Activated naive CD4-positive, alpha-beta T cell treated with anti-CD3 and anti-CD28 coated beads, Interleukin-2, amount 10 ng/mL, durations not matched to agents 7 days and 5 days (primary cell): ENCODE data around the gene ASNS.
"Not testable (repeated sequence)": the region's sequence is repeated elsewhere in the genome, so short reads cannot be mapped to it uniquely, and the experiment has no call there.

Experiments
- CTCF ChIA-PET: fragments of 350-600 bp; sonication (Branson Sonifier 250); formaldehyde crosslinking; loops from one replicate; lab custom pipeline; 2021; ENCODE audit warnings: antibody characterized with exemption; lab: Charles Lee
- DNase-seq: peaks from one replicate; pipeline ENCODE4 v3.0.0-alpha.2; 2020
- H3K27ac Mint-ChIP-seq: one replicate; pipeline ENCODE4 v1.8.0; 2021; ENCODE audit warnings: mild to moderate bottlenecking, moderate library complexity, mixed read lengths
- H3K27me3 Mint-ChIP-seq: one replicate; pipeline ENCODE4 v1.8.0; 2021; ENCODE audit warnings: mild to moderate bottlenecking, mixed read lengths
- H3K36me3 Mint-ChIP-seq: one replicate; pipeline ENCODE4 v1.8.0; 2021; ENCODE audit warnings: mixed read lengths
- H3K4me1 Mint-ChIP-seq: one replicate; pipeline ENCODE4 v1.8.0; 2021; ENCODE audit warnings: mixed read lengths
- H3K4me3 Mint-ChIP-seq: one replicate; pipeline ENCODE4 v1.8.0; 2021; ENCODE audit warnings: mild to moderate bottlenecking, moderate library complexity, mixed read lengths
- H3K9me3 Mint-ChIP-seq: one replicate; pipeline ENCODE4 v1.8.0; 2021; ENCODE audit warnings: mixed read lengths

ASNS gene, protein sequence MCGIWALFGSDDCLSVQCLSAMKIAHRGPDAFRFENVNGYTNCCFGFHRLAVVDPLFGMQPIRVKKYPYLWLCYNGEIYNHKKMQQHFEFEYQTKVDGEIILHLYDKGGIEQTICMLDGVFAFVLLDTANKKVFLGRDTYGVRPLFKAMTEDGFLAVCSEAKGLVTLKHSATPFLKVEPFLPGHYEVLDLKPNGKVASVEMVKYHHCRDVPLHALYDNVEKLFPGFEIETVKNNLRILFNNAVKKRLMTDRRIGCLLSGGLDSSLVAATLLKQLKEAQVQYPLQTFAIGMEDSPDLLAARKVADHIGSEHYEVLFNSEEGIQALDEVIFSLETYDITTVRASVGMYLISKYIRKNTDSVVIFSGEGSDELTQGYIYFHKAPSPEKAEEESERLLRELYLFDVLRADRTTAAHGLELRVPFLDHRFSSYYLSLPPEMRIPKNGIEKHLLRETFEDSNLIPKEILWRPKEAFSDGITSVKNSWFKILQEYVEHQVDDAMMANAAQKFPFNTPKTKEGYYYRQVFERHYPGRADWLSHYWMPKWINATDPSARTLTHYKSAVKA

DNA sequence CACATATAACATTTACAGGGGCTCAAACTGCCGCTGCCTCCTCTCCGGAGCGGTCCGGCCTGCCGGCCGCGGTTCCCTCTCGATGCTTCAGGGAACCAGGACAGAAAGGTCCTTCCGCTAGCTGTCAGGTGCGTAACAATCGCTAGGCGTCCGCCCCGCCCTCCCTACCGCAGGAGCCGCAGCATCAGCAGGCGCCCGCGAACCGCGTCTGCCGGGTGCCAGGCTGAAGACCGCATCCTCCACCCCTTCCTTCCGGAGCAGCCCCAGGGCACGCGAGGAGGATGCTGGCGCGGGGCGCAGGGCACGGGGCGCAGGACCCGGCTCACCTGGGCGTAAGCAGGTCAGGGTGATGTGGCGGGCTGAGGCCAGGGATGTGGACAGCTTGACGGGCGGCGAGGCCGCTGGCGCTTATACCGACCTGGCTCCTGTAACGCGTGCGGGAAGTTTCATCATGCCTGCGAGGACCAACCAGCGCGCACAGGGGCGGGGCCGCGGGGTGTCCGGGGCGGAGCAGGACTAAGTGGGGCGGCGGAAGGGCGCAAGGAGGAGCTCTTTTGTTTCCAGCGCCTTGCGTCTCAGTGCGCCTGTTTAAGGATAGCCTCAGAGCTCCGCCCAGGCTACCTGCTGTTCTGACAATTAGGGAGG, at the start of gene ASNS:
Gene ASNS, minus strand, starts transcription at position 384 of the 645 bp plus-strand sequence. CDS start 3,252 bp downstream, outside the sequence.
- Mint-ChIP-seq H3K9me3 (peaks cover 2% of the 10 kb centered on the region), H3K27me3 (peaks cover 13% of the 10 kb centered on the region), H3K36me3 (peaks cover 13% of the 10 kb centered on the region), H3K4me3 (peak within 1 kb of the TSS; percentile 85), H3K4me1 (peaks cover 29% of the 10 kb centered on the region), H3K27ac (peak within 1 kb of the TSS; percentile 90)
- DNase-seq = peak; percentile 91
- CTCF ChIA-PET = interaction anchor here (1.0 kb wide), 1 partner anchor 27 kb away, joined by 3 read pairs; no protein-coding TSS in a partner anchor

DNA sequence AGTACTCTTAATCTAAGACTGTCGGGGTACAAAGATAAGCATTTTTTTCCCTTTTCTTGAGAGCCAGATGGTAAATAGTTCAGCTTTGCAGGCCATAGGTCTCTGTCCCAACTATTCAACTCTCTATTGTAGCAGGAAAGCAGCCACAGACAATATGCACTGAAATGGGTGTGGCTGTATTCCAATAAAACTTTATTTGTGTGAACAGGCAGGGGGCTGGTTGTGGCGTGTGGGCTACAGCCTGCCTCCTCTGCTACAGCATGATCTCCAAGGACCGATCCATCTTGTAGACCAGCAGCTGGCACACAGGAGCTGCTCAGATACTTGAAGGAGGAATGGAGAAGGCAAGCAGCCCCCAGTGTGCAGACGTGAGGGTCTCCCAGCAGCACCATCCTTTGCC, 49.0 kb upstream of the ASNS start:
- DNase-seq, H3K36me3 Mint-ChIP-seq, H3K9me3 Mint-ChIP-seq, H3K27me3 Mint-ChIP-seq, H3K4me1 Mint-ChIP-seq, CTCF ChIA-PET, H3K27ac Mint-ChIP-seq, H3K4me3 Mint-ChIP-seq: not testable (repeated sequence)

DNA sequence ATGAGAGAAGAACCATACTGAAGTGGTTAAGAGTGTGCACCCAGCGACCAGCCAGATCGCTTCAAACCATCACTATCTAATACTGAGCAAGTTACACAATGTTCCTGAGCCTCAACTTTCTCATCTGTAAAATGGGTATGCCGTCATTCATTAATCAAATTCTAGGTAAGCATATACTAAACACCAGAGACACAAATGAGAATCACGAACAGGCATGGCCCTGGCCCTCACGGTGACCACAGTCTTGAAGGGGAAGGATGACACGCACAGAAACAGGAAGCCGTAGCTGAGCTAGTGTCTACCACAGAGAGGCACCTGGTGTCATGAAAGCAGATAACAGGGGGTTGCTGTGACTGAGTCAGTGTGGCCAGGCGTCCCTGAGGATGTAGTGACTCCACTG, 43.1 kb upstream of the ASNS start:
- H3K9me3 Mint-ChIP-seq, H3K36me3 Mint-ChIP-seq, H3K4me3 Mint-ChIP-seq, H3K27me3 Mint-ChIP-seq, DNase-seq, H3K27ac Mint-ChIP-seq, CTCF ChIA-PET: not testable (repeated sequence)
- peaks cover 15% of the 10 kb centered on the region for H3K4me1 Mint-ChIP-seq

DNA sequence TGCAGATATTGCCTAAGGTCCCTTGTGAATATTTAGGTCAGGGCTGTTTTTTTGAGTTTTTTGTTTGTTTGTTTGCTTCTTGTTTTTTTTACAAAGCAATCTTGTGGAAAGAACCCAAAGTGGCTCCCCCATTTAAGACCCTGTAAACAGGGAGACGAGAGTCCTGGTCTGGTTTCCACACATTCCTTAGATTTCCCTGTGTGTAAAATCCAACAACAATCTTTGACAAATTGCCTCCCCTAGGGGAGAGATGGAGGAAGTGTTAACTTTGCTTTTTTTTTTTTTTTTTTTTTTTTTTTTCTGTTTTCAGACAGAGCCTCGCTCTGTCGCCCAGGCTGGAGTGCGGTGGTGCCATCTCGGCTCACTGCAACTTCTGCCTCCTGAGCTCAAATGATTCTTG, 40.1 kb upstream of the ASNS start:
- H3K9me3 Mint-ChIP-seq, H3K27ac Mint-ChIP-seq, CTCF ChIA-PET: not testable (repeated sequence)

DNA sequence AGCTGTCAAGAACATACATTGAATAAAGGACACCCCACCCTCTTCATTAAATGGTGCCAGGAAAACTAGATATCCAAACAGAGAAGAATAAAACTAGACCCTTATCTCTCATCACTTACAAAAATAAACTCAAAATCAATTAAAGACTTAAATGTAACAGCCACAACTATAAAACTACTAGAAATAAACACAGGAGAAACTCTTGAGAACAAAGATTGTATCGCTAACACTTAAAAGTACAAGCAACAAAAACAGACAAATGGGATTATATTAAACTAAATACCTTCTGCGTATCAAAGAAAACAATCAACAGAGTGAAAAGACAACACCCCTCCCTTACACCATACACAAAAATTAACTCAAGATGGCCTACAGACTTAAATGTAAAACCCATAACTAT, 24.7 kb upstream of the ASNS start:
- DNase-seq, H3K36me3 Mint-ChIP-seq, H3K27me3 Mint-ChIP-seq, H3K27ac Mint-ChIP-seq, H3K9me3 Mint-ChIP-seq, CTCF ChIA-PET, H3K4me3 Mint-ChIP-seq, H3K4me1 Mint-ChIP-seq: not testable (repeated sequence)

More for the DNA sequence above, 40.1 kb upstream of the ASNS start:
- not testable (repeated sequence) for H3K27me3 Mint-ChIP-seq, H3K4me3 Mint-ChIP-seq, H3K36me3 Mint-ChIP-seq, DNase-seq
- H3K4me1 Mint-ChIP-seq = peaks cover 15% of the 10 kb centered on the region

DNA sequence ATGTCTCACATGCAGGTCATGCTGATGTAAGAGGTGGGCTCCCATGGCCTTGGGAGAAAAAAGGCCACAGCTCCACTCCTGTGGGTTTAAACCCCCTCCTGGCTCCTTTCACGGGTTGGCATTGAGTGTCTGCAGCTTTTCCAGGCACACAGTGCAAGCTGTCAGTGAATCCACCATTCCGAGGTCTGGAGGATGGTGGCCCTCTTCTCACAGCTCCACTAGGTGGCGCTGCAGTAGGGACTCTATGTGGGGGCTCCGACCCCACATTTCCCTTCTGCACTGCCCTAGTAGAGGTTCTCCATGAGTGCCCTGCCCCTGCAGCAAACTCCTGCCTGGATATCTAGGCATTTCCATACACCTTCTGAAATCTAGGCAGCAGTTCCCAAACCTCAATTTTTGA, 19.5 kb upstream of the ASNS start:
- H3K4me3 Mint-ChIP-seq, H3K4me1 Mint-ChIP-seq, H3K36me3 Mint-ChIP-seq, H3K27me3 Mint-ChIP-seq, H3K9me3 Mint-ChIP-seq, CTCF ChIA-PET, DNase-seq, H3K27ac Mint-ChIP-seq: not testable (repeated sequence)

DNA sequence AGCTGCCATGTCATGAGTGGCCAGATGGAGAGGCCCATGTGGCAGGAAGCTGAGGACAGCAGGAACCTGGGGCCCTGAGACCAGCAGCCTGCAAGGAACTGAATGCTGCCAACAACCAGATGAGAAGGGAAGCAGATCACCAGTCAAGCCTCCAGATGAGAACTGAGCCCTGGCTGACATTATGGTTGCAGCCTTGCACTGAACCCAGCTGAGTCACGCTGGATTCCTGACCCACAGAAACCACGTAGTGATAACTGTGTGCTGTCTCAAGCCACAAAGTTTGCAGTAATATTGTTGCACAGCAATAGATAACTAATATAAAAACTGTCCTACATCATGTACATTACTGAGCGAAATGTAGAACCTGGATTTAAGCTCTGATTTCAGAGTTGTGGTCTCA, 7.3 kb upstream of the ASNS start:
- not testable (repeated sequence) for H3K4me3 Mint-ChIP-seq, DNase-seq, H3K27ac Mint-ChIP-seq, H3K4me1 Mint-ChIP-seq, H3K36me3 Mint-ChIP-seq, H3K27me3 Mint-ChIP-seq, H3K9me3 Mint-ChIP-seq
- CTCF ChIA-PET = interaction anchor here (0.6 kb wide), 1 partner anchor 572 kb away, joined by 4 read pairs; no protein-coding TSS in a partner anchor

DNA sequence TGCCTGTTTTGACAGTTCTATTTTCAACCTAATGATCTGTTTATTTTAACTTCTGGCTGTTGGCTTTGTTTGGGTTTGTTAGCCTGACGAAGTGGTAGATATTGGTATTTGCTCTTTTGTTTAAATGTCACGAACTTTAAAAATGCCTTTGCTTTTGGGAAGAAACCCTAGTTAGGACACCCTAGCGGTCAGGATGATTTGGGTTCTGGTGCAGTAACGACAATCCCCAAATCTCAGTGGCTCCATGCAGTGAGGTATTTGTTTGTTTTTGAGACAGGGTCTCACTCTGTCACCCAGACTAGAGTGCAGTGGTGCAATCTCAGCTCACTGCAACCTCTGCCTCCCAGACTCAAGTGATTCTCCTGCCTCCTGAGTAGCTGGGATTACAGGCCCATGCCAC, 2.7 kb upstream of the ASNS start:
- Mint-ChIP-seq H3K4me1 (peaks cover 31% of the 10 kb centered on the region), H3K27me3 (peaks cover 13% of the 10 kb centered on the region)
- H3K4me3 Mint-ChIP-seq, DNase-seq, CTCF ChIA-PET, H3K27ac Mint-ChIP-seq, H3K36me3 Mint-ChIP-seq, H3K9me3 Mint-ChIP-seq: not testable (repeated sequence)

DNA sequence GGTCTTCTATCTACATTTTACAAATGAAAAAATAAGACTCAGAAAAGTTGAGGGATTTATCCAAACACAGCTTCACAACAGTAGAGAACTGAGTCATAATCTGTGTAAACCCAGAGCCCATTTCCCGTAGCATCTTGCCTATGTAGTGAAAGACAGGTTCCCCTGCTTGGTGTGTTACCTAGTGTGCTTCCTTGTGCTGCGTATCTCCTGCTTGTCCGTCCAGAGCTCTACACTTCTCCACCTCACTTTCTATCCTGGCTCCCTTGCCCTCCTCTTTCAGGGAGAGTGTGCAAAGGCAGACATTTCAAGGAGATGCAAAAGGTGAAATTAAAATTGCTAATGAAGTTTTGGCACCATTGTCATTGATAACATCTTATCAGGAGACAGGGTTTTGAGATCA, 1.4 kb upstream of the ASNS start:
- H3K27me3 Mint-ChIP-seq = peaks cover 13% of the 10 kb centered on the region
- no peak for DNase-seq
- H3K36me3 Mint-ChIP-seq = peaks cover 10% of the 10 kb centered on the region
- peaks cover 2% of the 10 kb centered on the region for H3K9me3 Mint-ChIP-seq
- CTCF ChIA-PET = no interaction called here
- peaks cover 29% of the 10 kb centered on the region for H3K4me1 Mint-ChIP-seq
- H3K27ac Mint-ChIP-seq = no peak overlapping the region
- no peak overlapping the region for H3K4me3 Mint-ChIP-seq

DNA sequence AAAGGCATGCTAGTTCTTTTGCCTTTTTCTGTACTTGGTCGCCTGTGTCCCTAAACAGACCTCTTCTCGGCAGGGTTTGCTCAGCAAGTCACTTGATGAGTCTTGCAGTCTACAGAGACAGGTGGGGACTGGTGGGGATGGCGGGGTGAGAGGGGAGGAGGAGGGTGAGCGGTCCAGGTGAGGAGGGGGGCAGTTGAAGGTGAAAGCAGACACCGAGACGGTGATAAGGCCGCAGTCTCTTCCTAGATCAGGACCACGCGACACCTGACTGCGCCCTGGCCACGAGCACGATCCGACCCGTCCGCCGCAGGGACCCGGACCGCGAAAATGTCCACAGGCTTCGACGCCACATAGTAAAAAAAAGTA, 566 bp downstream of the ASNS start:
- peak; percentile 55 for DNase-seq
- CTCF ChIA-PET = no interaction called here
- Mint-ChIP-seq H3K4me3 (peak overlapping the region; percentile 85), H3K27ac (peak overlapping the region; percentile 90), H3K36me3 (peaks cover 15% of the 10 kb centered on the region), H3K27me3 (peaks cover 13% of the 10 kb centered on the region), H3K9me3 (peaks cover 2% of the 10 kb centered on the region), H3K4me1 (peaks cover 29% of the 10 kb centered on the region)

DNA sequence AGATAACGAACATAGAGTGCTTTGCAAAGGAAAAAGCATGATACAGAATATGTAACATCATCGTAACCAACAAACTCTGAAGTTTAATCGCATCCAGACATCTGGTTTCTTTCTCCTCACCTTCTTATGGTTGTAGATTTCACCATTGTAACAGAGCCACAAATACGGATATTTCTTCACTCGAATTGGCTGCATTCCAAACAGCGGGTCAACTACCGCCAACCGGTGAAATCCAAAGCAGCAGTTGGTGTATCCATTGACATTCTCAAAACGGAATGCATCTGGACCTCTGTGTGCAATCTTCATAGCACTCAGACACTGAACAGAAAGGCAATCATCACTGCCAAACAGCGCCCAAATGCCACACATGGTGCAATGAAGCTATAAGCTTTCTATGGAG, 3.4 kb downstream of the ASNS start:
- Mint-ChIP-seq H3K9me3 (no peaks in the 10 kb centered on the region), H3K27ac (no peak overlapping the region), H3K27me3 (peaks cover 10% of the 10 kb centered on the region), H3K4me1 (peaks cover 36% of the 10 kb centered on the region), H3K4me3 (no peak overlapping the region), H3K36me3 (peaks cover 23% of the 10 kb centered on the region)
- DNase-seq = no peak
- CTCF ChIA-PET = no interaction called here

DNA sequence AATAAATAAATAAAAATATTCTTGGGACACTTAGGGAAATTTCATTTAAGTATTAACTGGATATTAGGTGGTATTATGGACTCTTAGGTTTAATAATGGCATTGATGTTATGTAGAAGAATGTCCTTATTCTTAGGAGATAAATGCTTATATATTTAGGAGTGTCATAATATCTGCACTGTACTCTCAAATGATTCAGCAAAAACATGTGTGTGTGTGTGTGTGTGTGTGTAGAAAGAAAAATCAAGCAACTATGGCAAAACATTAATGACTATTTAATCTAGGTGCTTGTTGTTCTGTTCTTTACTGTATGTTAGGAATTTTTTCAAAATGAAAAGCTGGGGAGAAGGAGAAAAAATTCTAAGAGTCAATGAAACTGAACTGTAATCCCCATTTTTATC, 3.9 kb downstream of the ASNS start:
- Mint-ChIP-seq H3K4me1 (peaks cover 33% of the 10 kb centered on the region), H3K36me3 (peaks cover 23% of the 10 kb centered on the region), H3K27ac (no peak overlapping the region), H3K9me3 (no peaks in the 10 kb centered on the region), H3K4me3 (no peak overlapping the region), H3K27me3 (peaks cover 9% of the 10 kb centered on the region)
- CTCF ChIA-PET = no interaction called here
- no peak for DNase-seq

DNA sequence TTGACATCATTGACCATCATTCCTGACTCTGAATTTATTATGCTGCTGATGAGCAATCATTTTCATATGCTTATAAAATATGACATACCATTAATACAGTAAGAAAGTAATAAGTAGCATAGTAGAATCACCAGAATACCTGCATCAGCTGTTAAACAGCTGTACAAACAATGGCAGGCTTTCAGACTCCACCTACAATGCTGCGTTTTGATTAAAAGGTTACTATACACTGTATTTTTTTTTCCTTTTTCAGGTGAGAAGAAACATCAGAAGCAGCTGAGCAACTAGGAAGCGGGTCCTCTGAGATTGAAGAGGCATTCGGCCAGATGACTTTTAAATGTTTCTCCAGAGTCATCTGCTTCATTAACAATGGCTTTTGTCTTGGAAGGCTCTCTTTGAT, 7.1 kb downstream of the ASNS start:
- Mint-ChIP-seq H3K4me1 (peaks cover 11% of the 10 kb centered on the region), H3K9me3 (no peaks in the 10 kb centered on the region), H3K27ac (no peak overlapping the region), H3K4me3 (no peak overlapping the region), H3K36me3 (peaks cover 29% of the 10 kb centered on the region), H3K27me3 (no peaks in the 10 kb centered on the region)
- CTCF ChIA-PET = no interaction called here
- no peak for DNase-seq

DNA sequence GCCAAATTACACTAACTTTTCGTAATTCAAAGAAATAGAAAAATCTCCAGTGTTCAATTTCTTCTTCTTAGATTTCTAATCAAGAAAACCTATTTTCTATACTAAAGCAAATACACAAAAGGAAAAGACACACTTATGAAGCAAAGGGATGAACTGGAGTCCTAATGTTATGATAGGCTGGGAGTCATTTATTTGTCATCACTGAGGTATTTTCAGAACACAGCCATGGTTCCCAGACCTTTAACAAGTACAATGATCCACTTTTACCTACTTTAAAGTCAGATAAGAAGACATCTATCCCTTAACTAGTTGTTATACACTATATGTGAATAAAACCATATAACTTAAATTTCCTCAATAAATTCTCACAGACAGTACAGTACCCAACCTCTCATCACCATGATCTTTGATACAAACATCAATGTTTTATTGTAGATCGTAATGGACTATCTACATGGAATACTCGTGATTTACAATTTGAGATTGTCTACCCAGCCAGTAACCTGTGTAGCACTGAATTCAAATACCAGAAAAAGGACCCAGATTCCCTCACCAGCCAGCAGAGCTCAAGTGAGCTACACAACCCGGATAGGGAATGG, 12.5 kb downstream of the ASNS start:
- CTCF ChIA-PET = no interaction called here
- Mint-ChIP-seq H3K4me1 (peaks cover 7% of the 10 kb centered on the region), H3K27me3 (no peaks in the 10 kb centered on the region), H3K4me3 (no peak overlapping the region), H3K9me3 (no peaks in the 10 kb centered on the region), H3K27ac (no peak overlapping the region), H3K36me3 (peaks cover 42% of the 10 kb centered on the region)
- no peak for DNase-seq
